ENCODE data around the gene PRDM16. TPM values are rescaled to one million over a fixed set of nuclear protein-coding genes. Genes with fewer than 3 reads are reported as not detected.
A peak's percentile ranks its signal among the peaks of the same experiment; 100 is the strongest.

Gene PRDM16
- total and polyA plus RNA-seq, 2 of the 13 experiments (the other 11 are each of a cell fraction or from before 2014, with no cell fraction given) = 0.15 to 0.81 TPM

DNA sequence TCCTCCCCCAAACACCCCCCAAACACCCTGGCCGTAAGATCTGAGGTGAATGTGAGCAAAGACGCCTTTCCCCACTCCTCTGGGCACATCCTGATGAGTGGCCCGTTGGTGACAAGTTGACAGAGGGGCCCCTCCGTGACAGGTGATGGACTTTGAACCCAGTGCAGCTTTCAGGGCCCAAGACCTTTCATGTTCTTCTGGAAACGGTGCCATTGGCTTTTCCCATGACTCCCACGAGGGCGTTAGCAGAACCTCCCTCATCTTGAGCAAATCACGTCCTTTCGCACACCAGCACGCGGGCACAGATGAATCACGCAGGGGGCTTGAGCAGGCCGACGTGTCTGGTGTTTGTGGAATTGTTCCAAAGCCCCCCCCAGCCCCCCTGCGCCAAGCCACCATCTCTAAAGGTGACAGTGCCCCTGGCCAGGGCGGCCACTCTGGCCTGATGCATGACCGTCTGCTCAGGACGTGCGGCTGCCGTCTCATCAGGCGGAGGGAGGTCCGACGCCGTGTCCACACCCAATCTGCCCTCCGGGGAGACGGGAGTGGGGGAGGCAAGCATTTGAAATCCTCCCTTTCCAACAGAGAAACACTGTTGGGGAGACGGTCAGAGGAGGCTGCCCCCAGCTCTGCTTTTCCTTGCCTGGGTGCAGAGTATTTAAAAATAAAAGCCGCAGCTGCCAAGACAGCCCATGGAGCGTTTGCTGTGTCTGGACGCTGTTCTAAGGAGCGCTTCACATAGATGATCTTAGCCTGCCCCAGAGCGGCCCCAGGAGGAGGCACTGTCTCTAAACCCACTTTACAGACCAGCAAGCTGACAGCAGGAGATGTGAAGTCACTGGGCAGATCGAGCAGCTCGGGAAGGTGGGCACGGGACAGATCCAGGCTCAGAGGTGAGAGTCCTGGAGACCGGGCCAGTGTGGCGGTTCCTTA, 287.2 kb downstream of the PRDM16 start (continued):
- TF ChIP-seq HNF1B (CRISPR knock-in tag; IDR thresholded peaks at IDR 0.05) (peak; percentile 68), ZNF512 (CRISPR knock-in tag; IDR thresholded peaks at IDR 0.05) (no peak), CBX2 (IDR thresholded peaks at IDR 0.05; ENCODE audit: low read depth, low read length) (no peak), CBX2 (CRISPR knock-in tag; IDR thresholded peaks at IDR 0.05; ENCODE audit: low read depth) (no peak), YY1 (IDR thresholded peaks at IDR 0.05; ENCODE audit: insufficient read depth, insufficient replicate concordance, low read depth, low read length) (peak; percentile 33), MIER3 (CRISPR knock-in tag; IDR thresholded peaks at IDR 0.05; ENCODE audit: borderline replicate concordance) (no peak), ZNF280D (CRISPR knock-in tag; IDR thresholded peaks at IDR 0.05) (no peak), HNF4A (CRISPR knock-in tag; IDR thresholded peaks at IDR 0.05) (peak; percentile 98), SRY (CRISPR knock-in tag; IDR thresholded peaks at IDR 0.05) (no peak), STAT6 (CRISPR knock-in tag; IDR thresholded peaks at IDR 0.05; ENCODE audit: borderline replicate concordance) (no peak; the same call in 1 of the 2 replicates), ZMAT3 (CRISPR knock-in tag; conservative IDR thresholded peaks at IDR 0.05) (no peak; the same call in 1 of the 2 replicates), ZNF329 (CRISPR knock-in tag; IDR thresholded peaks at IDR 0.05; ENCODE audit: low read depth) (no peak), RORA (CRISPR knock-in tag; IDR thresholded peaks at IDR 0.05) (no peak), CEBPB (IDR thresholded peaks at IDR 0.05; ENCODE audit: borderline replicate concordance, low read depth, low read length) (no peak), SIN3A (IDR thresholded peaks at IDR 0.05; ENCODE audit: borderline replicate concordance, low read depth, low read length) (peak; percentile 54; the same call in 1 of the 2 replicates), GATAD1 (CRISPR knock-in tag; IDR thresholded peaks at IDR 0.05) (no peak), PATZ1 (CRISPR knock-in tag; IDR thresholded peaks at IDR 0.05) (peak; percentile 75; the same call in 1 of the 2 replicates)
